GM12878 (cell line): ENCODE data around the gene DUOX2. TPM values are rescaled to one million over a fixed set of nuclear protein-coding genes. Genes with fewer than 3 reads are reported as not detected.

Source experiments
- BHLHE40 ChIP-seq, 2 experiments: fragments of 450-650 bp in 1 of 2; IDR thresholded peaks; 2 replicates each; pipeline ENCODE4 v1.6.1; 2011 to 2017; ENCODE audit warnings: low read depth in 2 of 2, borderline replicate concordance in 1 of 2, improper control_type of control experiment in 1 of 2, low read length in 1 of 2, mild to moderate bottlenecking in 1 of 2
- EGR1 ChIP-seq, 2 experiments: IDR thresholded peaks; 1 replicate in 1 of 2; 2 replicates in 1 of 2; pipeline ENCODE4 v1.6.1; 2011 to 2012; ENCODE audit warnings: low read depth in 2 of 2, low read length in 2 of 2, borderline replicate concordance in 1 of 2, mild to moderate bottlenecking in 1 of 2, moderate library complexity in 1 of 2
- FOXK2 ChIP-seq: fragments of 450-650 bp; IDR thresholded peaks from 2 replicates; pipeline ENCODE4 v1.6.1; 2017; ENCODE audit warnings: mild to moderate bottlenecking, moderate library complexity
- HSF1 ChIP-seq: fragments of 150-350 bp; IDR thresholded peaks from 2 replicates; pipeline ENCODE4 v1.6.1; 2014; ENCODE audit warnings: mild to moderate bottlenecking, low read depth, low read length
- POLR2A ChIP-seq: IDR thresholded peaks from 2 replicates; pipeline ENCODE4 v1.6.1; 2011; ENCODE audit warnings: low read depth, mild to moderate bottlenecking, low read length
- SP1 ChIP-seq: IDR thresholded peaks from one replicate; pipeline ENCODE4 v1.6.1; 2011; ENCODE audit warnings: low read depth, low read length
- SREBF1 ChIP-seq: IDR thresholded peaks from 2 replicates; pipeline ENCODE4 v1.6.1; 2012; ENCODE audit warnings: mild to moderate bottlenecking, low read length
- SUZ12 ChIP-seq: fragments of 200-600 bp; sonication (generic); IDR thresholded peaks from one replicate; pipeline ENCODE4 v1.6.1; 2018; ENCODE audit warnings: antibody characterized with exemption, mild to moderate bottlenecking; ENCODE audit not compliant: unreplicated experiment
- ZBTB33 ChIP-seq: fragments of 450-650 bp; IDR thresholded peaks from 2 replicates; pipeline ENCODE4 v1.6.1; 2017; ENCODE audit warnings: mild to moderate bottlenecking
- ZNF384 ChIP-seq: IDR thresholded peaks from 2 replicates; pipeline ENCODE4 v1.6.1; 2012; ENCODE audit warnings: low read depth, mild to moderate bottlenecking, low read length, improper control_type of control experiment, borderline replicate concordance
- polyA plus RNA-seq, 11 experiments: library from polyadenylated mRNA; depleted of rRNA in 4 of 11; unstranded in 6 of 11; stranded (reverse) in 5 of 11; fragments of >200 nt; fragmentation: Nextera tagmentation in 4 of 11; fragmentation: Illumina TruSeq in 1 of 11; extraction: Ambion mirVana in 4 of 11; extraction: Trizol in 1 of 11; gene quantifications; 1 replicate in 1 of 11; 2 replicates in 10 of 11; pipeline versions ENCODE4 v1.2.1 to v1.2.3, GENCODE V29; 2011 to 2016; ENCODE audit warnings: inconsistent platforms in 2 of 11, missing spikeins in 2 of 11, low read depth in 1 of 11
- total RNA-seq, 4 experiments: library from RNA; depleted of rRNA in 3 of 4; stranded (reverse); fragments of >200 nt in 3 of 4; fragmentation: Illumina TruSeq in 1 of 4; extraction: Trizol in 1 of 4; gene quantifications; 2 replicates each; pipeline versions ENCODE4 v1.2.1 to v1.2.3, GENCODE V29; 2013 to 2021
- TF ChIP-seq, protein P1 (sequence below): fragments of 450-650 bp; IDR thresholded peaks from 2 replicates; pipeline ENCODE4 v1.6.1; 2017; ENCODE audit warnings: antibody characterized with exemption, mild to moderate bottlenecking, moderate library complexity
- TF ChIP-seq, protein P2 (sequence below): fragments of 450-650 bp; IDR thresholded peaks from 2 replicates; pipeline ENCODE4 v1.6.1; 2016; ENCODE audit warnings: mild to moderate bottlenecking
- TF ChIP-seq, protein P3 (sequence below): fragments of 450-650 bp; IDR thresholded peaks from 2 replicates; pipeline ENCODE4 v1.6.1; 2017; ENCODE audit warnings: mild to moderate bottlenecking, moderate library complexity
- TF ChIP-seq, protein P4 (sequence below): IDR thresholded peaks from 2 replicates; pipeline ENCODE4 v1.6.1; 2011; ENCODE audit warnings: borderline replicate concordance, low read depth, mild to moderate bottlenecking, moderate library complexity, low read length; ENCODE audit not compliant: insufficient read depth, poor library complexity, severe bottlenecking

The DUOX2 gene
- total and polyA plus RNA-seq, 10 of the 15 experiments (the other 5 are each of a cell fraction or from before 2014, with no cell fraction given), result 0.05 TPM; not detected in 9

DNA sequence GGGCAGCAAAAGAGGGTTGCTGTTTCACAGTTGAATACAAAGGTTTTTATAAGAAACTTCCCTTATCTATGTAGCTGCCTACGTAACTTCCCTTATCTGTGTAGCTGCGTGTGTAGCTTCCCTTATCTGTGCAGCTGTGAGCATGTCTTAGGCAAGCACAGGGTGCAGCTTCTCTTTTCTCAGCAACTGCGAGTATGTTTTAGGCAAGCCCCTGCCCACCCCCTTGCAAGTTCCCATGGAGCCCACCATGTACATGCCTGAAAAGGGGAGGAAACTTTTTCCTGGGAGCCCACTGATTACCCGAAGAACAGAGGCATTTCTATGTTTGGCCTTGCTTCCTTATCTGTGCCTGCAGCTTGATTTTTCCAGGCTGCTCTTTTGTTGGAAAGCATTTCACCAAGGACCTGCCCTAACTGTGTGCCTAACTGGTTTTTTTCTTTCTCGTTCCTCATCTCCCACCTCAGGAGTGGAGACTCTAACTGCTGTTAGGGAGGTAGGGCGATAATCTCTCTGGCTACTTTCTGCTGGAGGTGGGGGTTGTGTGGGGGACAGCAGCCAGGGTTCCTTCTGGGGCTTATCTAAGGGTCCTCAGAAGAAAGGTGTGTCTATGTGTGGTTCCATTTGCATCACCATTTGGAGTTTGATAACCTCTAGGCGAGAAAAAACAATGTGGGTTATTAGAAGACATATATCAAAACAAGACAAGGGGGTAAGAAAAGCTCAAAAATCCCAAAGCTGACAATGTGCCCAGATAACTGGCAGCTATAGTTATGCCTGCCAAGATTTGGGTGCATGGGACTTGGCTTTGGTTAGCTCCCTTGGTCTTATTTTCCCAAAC lies 65.0 kb downstream of the DUOX2 start (continued):
- TF ChIP-seq, protein P1, sequence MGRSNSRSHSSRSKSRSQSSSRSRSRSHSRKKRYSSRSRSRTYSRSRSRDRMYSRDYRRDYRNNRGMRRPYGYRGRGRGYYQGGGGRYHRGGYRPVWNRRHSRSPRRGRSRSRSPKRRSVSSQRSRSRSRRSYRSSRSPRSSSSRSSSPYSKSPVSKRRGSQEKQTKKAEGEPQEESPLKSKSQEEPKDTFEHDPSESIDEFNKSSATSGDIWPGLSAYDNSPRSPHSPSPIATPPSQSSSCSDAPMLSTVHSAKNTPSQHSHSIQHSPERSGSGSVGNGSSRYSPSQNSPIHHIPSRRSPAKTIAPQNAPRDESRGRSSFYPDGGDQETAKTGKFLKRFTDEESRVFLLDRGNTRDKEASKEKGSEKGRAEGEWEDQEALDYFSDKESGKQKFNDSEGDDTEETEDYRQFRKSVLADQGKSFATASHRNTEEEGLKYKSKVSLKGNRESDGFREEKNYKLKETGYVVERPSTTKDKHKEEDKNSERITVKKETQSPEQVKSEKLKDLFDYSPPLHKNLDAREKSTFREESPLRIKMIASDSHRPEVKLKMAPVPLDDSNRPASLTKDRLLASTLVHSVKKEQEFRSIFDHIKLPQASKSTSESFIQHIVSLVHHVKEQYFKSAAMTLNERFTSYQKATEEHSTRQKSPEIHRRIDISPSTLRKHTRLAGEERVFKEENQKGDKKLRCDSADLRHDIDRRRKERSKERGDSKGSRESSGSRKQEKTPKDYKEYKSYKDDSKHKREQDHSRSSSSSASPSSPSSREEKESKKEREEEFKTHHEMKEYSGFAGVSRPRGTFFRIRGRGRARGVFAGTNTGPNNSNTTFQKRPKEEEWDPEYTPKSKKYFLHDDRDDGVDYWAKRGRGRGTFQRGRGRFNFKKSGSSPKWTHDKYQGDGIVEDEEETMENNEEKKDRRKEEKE, result no peak
- TF ChIP-seq ZBTB33 (no peak), SP1 (no peak), FOXK2 (no peak; the same call in 1 of the 2 replicates), HSF1 (no peak), BHLHE40 (IDR thresholded peaks at IDR 0.05; ENCODE audit: borderline replicate concordance in 1 of 2, low read depth in 2 of 2, low read length in 1 of 2) (no peak), POLR2A (0 out of 2 replicates have a peak, but pooled peaks have one; percentile 18), SREBF1 (no peak), ZNF384 (no peak), SUZ12 (no peak), EGR1 (IDR thresholded peaks at IDR 0.05; ENCODE audit: borderline replicate concordance in 1 of 2, low read depth in 2 of 2, low read length in 2 of 2) (no peak; a peak in 1 of 3 replicates)
- TF ChIP-seq, protein P2, sequence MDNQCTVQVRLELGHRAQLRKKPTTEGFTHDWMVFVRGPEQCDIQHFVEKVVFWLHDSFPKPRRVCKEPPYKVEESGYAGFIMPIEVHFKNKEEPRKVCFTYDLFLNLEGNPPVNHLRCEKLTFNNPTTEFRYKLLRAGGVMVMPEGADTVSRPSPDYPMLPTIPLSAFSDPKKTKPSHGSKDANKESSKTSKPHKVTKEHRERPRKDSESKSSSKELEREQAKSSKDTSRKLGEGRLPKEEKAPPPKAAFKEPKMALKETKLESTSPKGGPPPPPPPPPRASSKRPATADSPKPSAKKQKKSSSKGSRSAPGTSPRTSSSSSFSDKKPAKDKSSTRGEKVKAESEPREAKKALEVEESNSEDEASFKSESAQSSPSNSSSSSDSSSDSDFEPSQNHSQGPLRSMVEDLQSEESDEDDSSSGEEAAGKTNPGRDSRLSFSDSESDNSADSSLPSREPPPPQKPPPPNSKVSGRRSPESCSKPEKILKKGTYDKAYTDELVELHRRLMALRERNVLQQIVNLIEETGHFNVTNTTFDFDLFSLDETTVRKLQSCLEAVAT, result no peak; the same call in 1 of the 2 replicates
- TF ChIP-seq, protein P3, sequence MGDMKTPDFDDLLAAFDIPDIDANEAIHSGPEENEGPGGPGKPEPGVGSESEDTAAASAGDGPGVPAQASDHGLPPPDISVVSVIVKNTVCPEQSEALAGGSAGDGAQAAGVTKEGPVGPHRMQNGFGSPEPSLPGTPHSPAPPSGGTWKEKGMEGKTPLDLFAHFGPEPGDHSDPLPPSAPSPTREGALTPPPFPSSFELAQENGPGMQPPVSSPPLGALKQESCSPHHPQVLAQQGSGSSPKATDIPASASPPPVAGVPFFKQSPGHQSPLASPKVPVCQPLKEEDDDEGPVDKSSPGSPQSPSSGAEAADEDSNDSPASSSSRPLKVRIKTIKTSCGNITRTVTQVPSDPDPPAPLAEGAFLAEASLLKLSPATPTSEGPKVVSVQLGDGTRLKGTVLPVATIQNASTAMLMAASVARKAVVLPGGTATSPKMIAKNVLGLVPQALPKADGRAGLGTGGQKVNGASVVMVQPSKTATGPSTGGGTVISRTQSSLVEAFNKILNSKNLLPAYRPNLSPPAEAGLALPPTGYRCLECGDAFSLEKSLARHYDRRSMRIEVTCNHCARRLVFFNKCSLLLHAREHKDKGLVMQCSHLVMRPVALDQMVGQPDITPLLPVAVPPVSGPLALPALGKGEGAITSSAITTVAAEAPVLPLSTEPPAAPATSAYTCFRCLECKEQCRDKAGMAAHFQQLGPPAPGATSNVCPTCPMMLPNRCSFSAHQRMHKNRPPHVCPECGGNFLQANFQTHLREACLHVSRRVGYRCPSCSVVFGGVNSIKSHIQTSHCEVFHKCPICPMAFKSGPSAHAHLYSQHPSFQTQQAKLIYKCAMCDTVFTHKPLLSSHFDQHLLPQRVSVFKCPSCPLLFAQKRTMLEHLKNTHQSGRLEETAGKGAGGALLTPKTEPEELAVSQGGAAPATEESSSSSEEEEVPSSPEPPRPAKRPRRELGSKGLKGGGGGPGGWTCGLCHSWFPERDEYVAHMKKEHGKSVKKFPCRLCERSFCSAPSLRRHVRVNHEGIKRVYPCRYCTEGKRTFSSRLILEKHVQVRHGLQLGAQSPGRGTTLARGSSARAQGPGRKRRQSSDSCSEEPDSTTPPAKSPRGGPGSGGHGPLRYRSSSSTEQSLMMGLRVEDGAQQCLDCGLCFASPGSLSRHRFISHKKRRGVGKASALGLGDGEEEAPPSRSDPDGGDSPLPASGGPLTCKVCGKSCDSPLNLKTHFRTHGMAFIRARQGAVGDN, result peak; percentile 66
- TF ChIP-seq, protein P4, sequence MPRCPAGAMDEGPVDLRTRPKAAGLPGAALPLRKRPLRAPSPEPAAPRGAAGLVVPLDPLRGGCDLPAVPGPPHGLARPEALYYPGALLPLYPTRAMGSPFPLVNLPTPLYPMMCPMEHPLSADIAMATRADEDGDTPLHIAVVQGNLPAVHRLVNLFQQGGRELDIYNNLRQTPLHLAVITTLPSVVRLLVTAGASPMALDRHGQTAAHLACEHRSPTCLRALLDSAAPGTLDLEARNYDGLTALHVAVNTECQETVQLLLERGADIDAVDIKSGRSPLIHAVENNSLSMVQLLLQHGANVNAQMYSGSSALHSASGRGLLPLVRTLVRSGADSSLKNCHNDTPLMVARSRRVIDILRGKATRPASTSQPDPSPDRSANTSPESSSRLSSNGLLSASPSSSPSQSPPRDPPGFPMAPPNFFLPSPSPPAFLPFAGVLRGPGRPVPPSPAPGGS, result no peak
